H1 (cell line): ENCODE data around the gene MRPL52. TPM values are rescaled to one million over a fixed set of nuclear protein-coding genes. Genes with fewer than 3 reads are reported as not detected.
"Not testable (repeated sequence)": the region's sequence is repeated elsewhere in the genome, so short reads cannot be mapped to it uniquely, and the experiment has no call there.

Source experiments
- CTCF ChIA-PET: fragments of 300-600 bp; sonication (Branson Sonifier 250); formaldehyde crosslinking; loops from one replicate; lab custom pipeline; 2021; ENCODE audit not compliant: partially characterized antibody; lab: Charles Lee
- POLR2A ChIA-PET: fragments of 300-600 bp; sonication (Branson Sonifier 250); formaldehyde crosslinking; loops from one replicate; lab custom pipeline; 2021; ENCODE audit warnings: inconsistent platforms; ENCODE audit not compliant: partially characterized antibody; lab: Charles Lee
- DNase-seq, 2 experiments: peaks; one replicate each; pipeline versions ENCODE4 v3.0.0 to v3.0.0-alpha.2; 2010 to 2022; ENCODE audit warnings: low spot score in 2 of 2, low read depth in 1 of 2, mixed read lengths in 1 of 2
- FAIRE-seq: peaks from 2 replicates; lab custom pipeline; 2011; peaks lifted over from hg19 to GRCh38; lab: Jason Lieb, UNC
- H2AFZ ChIP-seq: 2 replicates; pipeline ENCODE4 v1.8.1; 2012; ENCODE audit warnings: low read length, inconsistent platforms
- H2AK5ac ChIP-seq: 2 replicates; pipeline ENCODE4 v1.6.1; 2013; ENCODE audit warnings: low read depth, low read length
- H2BK120ac ChIP-seq: replicated peaks from 2 replicates; pipeline ENCODE3; 2013; ENCODE audit warnings: low read depth, low read length, inconsistent platforms
- H2BK12ac ChIP-seq: 2 replicates; pipeline ENCODE4 v1.6.1; 2013; ENCODE audit warnings: low read depth, low read length
- H2BK15ac ChIP-seq: 2 replicates; pipeline ENCODE4 v1.6.1; 2013; ENCODE audit warnings: low read length
- H2BK20ac ChIP-seq: 2 replicates; pipeline ENCODE4 v1.6.1; 2013; ENCODE audit warnings: low read length
- H2BK5ac ChIP-seq: 2 replicates; pipeline ENCODE4 v1.6.1; 2013; ENCODE audit warnings: low read depth, low read length
- H3K14ac ChIP-seq: 2 replicates; pipeline ENCODE4 v1.6.1; 2013; ENCODE audit warnings: inconsistent platforms; ENCODE audit not compliant: insufficient read length
- H3K18ac ChIP-seq: 2 replicates; pipeline ENCODE4 v1.6.1; 2013; ENCODE audit warnings: low read length; ENCODE audit errors: extremely low read depth
- H3K23ac ChIP-seq: 2 replicates; pipeline ENCODE4 v1.6.1; 2013; ENCODE audit warnings: inconsistent platforms; ENCODE audit not compliant: insufficient read length
- H3K23me2 ChIP-seq: 2 replicates; pipeline ENCODE4 v1.6.1; 2013; ENCODE audit warnings: low read depth, low read length
- H3K27ac ChIP-seq: 2 replicates; pipeline ENCODE4 v1.6.1; 2011; ENCODE audit warnings: low read depth, low read length, inconsistent platforms
- H3K27me3 ChIP-seq, 4 experiments: replicated peaks in 1 of 4; 1 replicate in 1 of 4; 2 replicates in 3 of 4; pipeline versions ENCODE4 v1.6.1 to v1.8.1; 2011 to 2013; ENCODE audit warnings: low read length in 3 of 4, mild to moderate bottlenecking in 3 of 4, inconsistent platforms in 2 of 4, mixed read lengths in 2 of 4, moderate library complexity in 1 of 4; ENCODE audit not compliant: control insufficient read depth in 3 of 4, insufficient read depth in 3 of 4; ENCODE audit errors: extremely low read depth in 1 of 4
- H3K36me3 ChIP-seq, 4 experiments: 2 replicates each; pipeline versions ENCODE4 v1.6.1 to v1.8.1; 2011 to 2013; ENCODE audit warnings: mild to moderate bottlenecking in 4 of 4, low read length in 3 of 4, moderate library complexity in 2 of 4, control low read depth in 1 of 4, inconsistent platforms in 1 of 4; ENCODE audit not compliant: insufficient read depth in 4 of 4, control insufficient read depth in 2 of 4
- H3K4ac ChIP-seq: replicated peaks from 2 replicates; pipeline ENCODE3; 2013; ENCODE audit warnings: low read length, low read depth, mixed read lengths, inconsistent platforms; ENCODE audit not compliant: insufficient read length
- H3K4me1 ChIP-seq, 4 experiments: replicated peaks in 1 of 4; 1 replicate in 1 of 4; 2 replicates in 3 of 4; pipeline versions ENCODE4 v1.6.1 to v1.8.1; 2011 to 2013; ENCODE audit warnings: low read length in 3 of 4, inconsistent platforms in 2 of 4, mixed read lengths in 1 of 4; ENCODE audit not compliant: insufficient read depth in 4 of 4, control insufficient read depth in 3 of 4
- H3K4me2 ChIP-seq, 2 experiments: 2 replicates each; pipeline versions ENCODE4 v1.6.1 to v1.8.1; 2011 to 2013; ENCODE audit warnings: low read depth in 2 of 2, low read length in 2 of 2, control low read depth in 1 of 2, inconsistent platforms in 1 of 2, mild to moderate bottlenecking in 1 of 2; ENCODE audit not compliant: insufficient read depth in 1 of 2
- H3K4me3 ChIP-seq, 4 experiments: fragments of 200-600, 300-600 bp in 1 of 4; sonication (generic), shearing (Covaris generic), sonication (Bioruptor Twin) in 1 of 4; 2 replicates each; pipeline versions ENCODE4 v1.5.1 to v1.8.1; 2011 to 2016; ENCODE audit warnings: low read length in 4 of 4, low read depth in 3 of 4, control low read depth in 2 of 4, inconsistent platforms in 2 of 4, mild to moderate bottlenecking in 2 of 4, mixed read lengths in 1 of 4, moderate library complexity in 1 of 4; ENCODE audit not compliant: insufficient read depth in 2 of 4; ENCODE audit errors: extremely low read depth in 1 of 4
- H3K56ac ChIP-seq: replicated peaks from 2 replicates; pipeline ENCODE3; 2013; ENCODE audit warnings: low read depth, mild to moderate bottlenecking, mixed read lengths, low read length, inconsistent platforms; ENCODE audit not compliant: insufficient read length
- H3K79me1 ChIP-seq: 2 replicates; pipeline ENCODE4 v1.6.1; 2013; ENCODE audit warnings: low read depth, low read length, control low read depth
- H3K79me2 ChIP-seq, 2 experiments: 2 replicates each; pipeline versions ENCODE4 v1.6.1 to v1.8.1; 2012 to 2013; ENCODE audit warnings: low read length in 2 of 2, mild to moderate bottlenecking in 2 of 2, inconsistent platforms in 1 of 2; ENCODE audit not compliant: insufficient read depth in 2 of 2, control insufficient read depth in 1 of 2
- H3K9ac ChIP-seq, 4 experiments: replicated peaks in 1 of 4; 1 replicate in 1 of 4; 2 replicates in 3 of 4; pipeline versions ENCODE4 v1.6.1 to v1.8.1; 2011 to 2013; ENCODE audit warnings: low read depth in 3 of 4, low read length in 3 of 4, control low read depth in 2 of 4, mild to moderate bottlenecking in 2 of 4, moderate library complexity in 2 of 4, inconsistent platforms in 1 of 4; ENCODE audit errors: extremely low read depth in 1 of 4
- H3K9me3 ChIP-seq, 2 experiments: 2 replicates each; pipeline versions ENCODE4 v1.6.1 to v1.8.1; 2012 to 2013; ENCODE audit warnings: mild to moderate bottlenecking in 2 of 2, moderate library complexity in 2 of 2, control low read depth in 1 of 2, inconsistent platforms in 1 of 2, low read depth in 1 of 2, low read length in 1 of 2, mixed read lengths in 1 of 2; ENCODE audit not compliant: insufficient read depth in 2 of 2
- H4K20me1 ChIP-seq, 2 experiments: replicated peaks in 1 of 2; 2 replicates each; pipeline versions ENCODE3 to v1.8.1; 2011 to 2013; ENCODE audit warnings: inconsistent platforms in 2 of 2, low read length in 2 of 2, mild to moderate bottlenecking in 1 of 2; ENCODE audit not compliant: insufficient read depth in 2 of 2, control insufficient read depth in 1 of 2
- H4K5ac ChIP-seq: 2 replicates; pipeline ENCODE4 v1.6.1; 2013; ENCODE audit warnings: low read length, low read depth, mixed read lengths, inconsistent platforms; ENCODE audit not compliant: insufficient read length
- H4K8ac ChIP-seq: 2 replicates; pipeline ENCODE4 v1.8.0; 2013; ENCODE audit warnings: mild to moderate bottlenecking, moderate library complexity, low read length, inconsistent platforms; ENCODE audit not compliant: insufficient read depth; ENCODE audit errors: extremely low read depth
- H4K91ac ChIP-seq: replicated peaks from 2 replicates; pipeline ENCODE3; 2013; ENCODE audit warnings: low read length, mixed read lengths, inconsistent platforms; ENCODE audit not compliant: insufficient read length
- CTCF ChIP-seq, 3 experiments: IDR thresholded peaks; 1 replicate in 2 of 3; 2 replicates in 1 of 3; pipeline versions ENCODE4 v1.5.1 to v1.6.1; 2011; ENCODE audit warnings: low read length in 3 of 3, mild to moderate bottlenecking in 3 of 3, inconsistent platforms in 2 of 3, low read depth in 1 of 3, moderate library complexity in 1 of 3; ENCODE audit not compliant: insufficient read depth in 1 of 3; ENCODE audit errors: control extremely low read depth in 1 of 3
- WGBS, 2 experiments: shearing (Covaris generic) in 1 of 2; methylation state at CpG; one replicate each; pipeline versions ENCODE4 v1.1.6 to v1.1.7; 2013 to 2015; ENCODE audit warnings: low lambda C conversion rate in 2 of 2, mixed read lengths in 2 of 2, inconsistent platforms in 1 of 2, low coverage in 1 of 2, missing lambda C conversion rate in 1 of 2; ENCODE audit not compliant: insufficient replicate concordance in 2 of 2, insufficient coverage in 1 of 2, insufficient read length in 1 of 2; ENCODE audit errors: extremely low coverage in 1 of 2, missing lambda C conversion rate in 1 of 2; 5-methylcytosine and 5-hydroxymethylcytosine counted together
- polyA plus RNA-seq, 7 experiments: library from polyadenylated mRNA; depleted of rRNA in 3 of 7; stranded (reverse) in 5 of 7; unstranded in 2 of 7; fragments of >200 nt in 5 of 7; fragments of 200-250 nt in 2 of 7; gene quantifications; 1 replicate in 5 of 7; 2 replicates in 1 of 7; 4 replicates in 1 of 7; pipeline versions ENCODE4 v1.2.1 to v1.2.3, GENCODE V29; 2011 to 2013; ENCODE audit warnings: missing spikeins in 2 of 7, mixed read lengths in 2 of 7
- total RNA-seq: library from RNA; stranded (reverse); fragmentation: NEBNext Ultra II Directional; extraction: Animal tissue kit (Norgen Biotek cat#: 25700); gene quantifications from 2 replicates; pipeline ENCODE4 v1.2.1, GENCODE V29; 2021

The MRPL52 gene
- total and polyA plus RNA-seq, 2 of the 8 experiments (the other 6 are each of a cell fraction or from before 2014, with no cell fraction given): 70.5 to 176 TPM

- TF ChIP-seq CTCF (IDR thresholded peaks at IDR 0.05; ENCODE audit: control extremely low read depth in 1 of 3, insufficient read depth in 1 of 3, low read depth in 1 of 3, low read length in 3 of 3): no peak
- TF ChIP-seq, all 59 proteins: peak for 0
Observed at GRCh38 chr14:22792158-22792557, 37.5 kb upstream of the MRPL52 start (continued).

- POLR2A ChIA-PET, H3K4me3 ChIP-seq, H3K36me3 ChIP-seq, H2AK5ac ChIP-seq, H3K23me2 ChIP-seq, H2BK12ac ChIP-seq, H4K8ac ChIP-seq, H4K91ac ChIP-seq, H3K23ac ChIP-seq, H3K79me2 ChIP-seq, H2BK120ac ChIP-seq, H3K18ac ChIP-seq, H2AFZ ChIP-seq, H2BK5ac ChIP-seq, H3K4ac ChIP-seq, H2BK20ac ChIP-seq, H3K27ac ChIP-seq, H3K9me3 ChIP-seq, H4K5ac ChIP-seq, H3K79me1 ChIP-seq, DNase-seq, H3K14ac ChIP-seq, H3K4me2 ChIP-seq, H4K20me1 ChIP-seq, H3K27me3 ChIP-seq, H2BK15ac ChIP-seq, FAIRE-seq, H3K9ac ChIP-seq, H3K56ac ChIP-seq: not testable (repeated sequence)
- H3K4me1 ChIP-seq: peaks cover 2 to 11% (median 6%) of the 10 kb centered on the region in 4 experiments
- WGBS, 2 experiments: 79% methylated on average over 5 of the region's 5 CpGs; no CpG with 5 or more reads in 1 of the 2 experiments
- CTCF ChIA-PET: interaction anchor here (0.6 to 53.1 kb wide), 8 partner anchors 9 to 135 kb away, joined by 3 to 1562 read pairs (median 4); partner anchors contain the start of genes LRP10, MMP14 and REM2
Observed at GRCh38 chr14:22793550-22793949, 36.1 kb upstream of the MRPL52 start.
